Measurements from ENCODE around the gene ERAP2.
"Not testable (repeated sequence)": the region's sequence is repeated elsewhere in the genome, so short reads cannot be mapped to it uniquely, and the experiment has no call there.

The ERAP2 gene

GRCh38 chr5:96896276-96896675, 20.0 kb downstream of the ERAP2 start:
- no peak for DNase-seq (ENCODE audit: low read depth, low spot score)

GRCh38 chr5:96896806-96897205, 20.5 kb downstream of the ERAP2 start:
- no peak for DNase-seq (ENCODE audit: low read depth, low spot score)

GRCh38 chr5:96901384-96901783, 25.1 kb downstream of the ERAP2 start:
- no peak for DNase-seq (ENCODE audit: low read depth, low spot score)

- DNase-seq (ENCODE audit: low read depth, low spot score): no peak
These were observed 25.5 kb downstream of the ERAP2 start for GRCh38 chr5:96901841-96902240.

- no peak for DNase-seq (ENCODE audit: low read depth, low spot score)
These were observed 26.6 kb downstream of the ERAP2 start for GRCh38 chr5:96902876-96903275.

GRCh38 chr5:96903300-96903699, 27.0 kb downstream of the ERAP2 start:
- no peak for DNase-seq (ENCODE audit: low read depth, low spot score)

GRCh38 chr5:96904054-96904931, 28.0 kb downstream of the ERAP2 start:
- DNase-seq (ENCODE audit: low read depth, low spot score): no peak

GRCh38 chr5:96905864-96906263, 29.6 kb downstream of the ERAP2 start:
- no peak for DNase-seq (ENCODE audit: low read depth, low spot score)

GRCh38 chr5:96909003-96909402, 32.7 kb downstream of the ERAP2 start:
- peak; percentile 50 for DNase-seq (ENCODE audit: low read depth, low spot score)

GRCh38 chr5:96909435-96909834, 33.1 kb downstream of the ERAP2 start:
- no peak for DNase-seq (ENCODE audit: low read depth, low spot score)

GRCh38 chr5:96911139-96911538, 34.8 kb downstream of the ERAP2 start:
- no peak for DNase-seq (ENCODE audit: low read depth, low spot score)

GRCh38 chr5:96913233-96913632, 36.9 kb downstream of the ERAP2 start:
- DNase-seq (ENCODE audit: low read depth, low spot score): no peak

GRCh38 chr5:96919754-96920197, 43.5 kb downstream of the ERAP2 start:
- no peak for DNase-seq (ENCODE audit: low read depth, low spot score)

GRCh38 chr5:96920744-96921355, 44.5 kb downstream of the ERAP2 start:
- no peak for DNase-seq (ENCODE audit: low read depth, low spot score)

GRCh38 chr5:96922499-96923244, 46.4 kb downstream of the ERAP2 start:
- DNase-seq (ENCODE audit: low read depth, low spot score): no peak

GRCh38 chr5:96924016-96924443, 47.7 kb downstream of the ERAP2 start:
- no peak for DNase-seq (ENCODE audit: low read depth, low spot score)

GRCh38 chr5:96926276-96926675, 50.0 kb downstream of the ERAP2 start:
- no peak for DNase-seq (ENCODE audit: low read depth, low spot score)

GRCh38 chr5:96927008-96927407, 50.7 kb downstream of the ERAP2 start:
- DNase-seq (ENCODE audit: low read depth, low spot score): no peak

GRCh38 chr5:96928931-96929708, 52.8 kb downstream of the ERAP2 start:
- DNase-seq (ENCODE audit: low read depth, low spot score): no peak

GRCh38 chr5:96930058-96930457, 53.8 kb downstream of the ERAP2 start:
- DNase-seq (ENCODE audit: low read depth, low spot score): no peak

GRCh38 chr5:96930589-96930988, 54.3 kb downstream of the ERAP2 start:
- no peak for DNase-seq (ENCODE audit: low read depth, low spot score)

GRCh38 chr5:96931037-96931436, 54.7 kb downstream of the ERAP2 start:
- not testable (repeated sequence) for DNase-seq (ENCODE audit: low read depth, low spot score)
